ENCODE results near the gene CDK12.

CDK12 gene

GRCh38 chr17:39569126-39569525 lies 107.8 kb downstream of the CDK12 start:
- no peak for TF ChIP-seq CTCF (conservative IDR thresholded peaks at IDR 0.05; ENCODE audit: control insufficient read depth, insufficient read depth, low read depth, low read length)
- DNase-seq (ENCODE audit: low read depth) = no peak

GRCh38 chr17:39572121-39572520 lies 110.8 kb downstream of the CDK12 start:
- TF ChIP-seq CTCF (conservative IDR thresholded peaks at IDR 0.05; ENCODE audit: control insufficient read depth, insufficient read depth, low read depth, low read length) = no peak
- DNase-seq (ENCODE audit: low read depth) = no peak
- no peak overlapping the region for H3K4me3 ChIP-seq (ENCODE audit: control insufficient read depth, low read depth, low read length)

More at GRCh38 chr17:39569126-39569525, 107.8 kb downstream of the CDK12 start:
- H3K4me3 ChIP-seq (ENCODE audit: control insufficient read depth, low read depth, low read length) = no peak overlapping the region

- DNase-seq (ENCODE audit: low read depth) = peak; percentile 60
These were observed 112.4 kb downstream of the CDK12 start for GRCh38 chr17:39573447-39574298.

GRCh38 chr17:39576187-39576586 lies 114.9 kb downstream of the CDK12 start:
- TF ChIP-seq CTCF (conservative IDR thresholded peaks at IDR 0.05; ENCODE audit: control insufficient read depth, insufficient read depth, low read depth, low read length) = peak; percentile 28
- no peak for DNase-seq (ENCODE audit: low read depth)
- H3K4me3 ChIP-seq (ENCODE audit: control insufficient read depth, low read depth, low read length) = no peak overlapping the region

More at GRCh38 chr17:39573447-39574298, 112.4 kb downstream of the CDK12 start:
- TF ChIP-seq CTCF (conservative IDR thresholded peaks at IDR 0.05; ENCODE audit: control insufficient read depth, insufficient read depth, low read depth, low read length) = no peak
- H3K4me3 ChIP-seq (ENCODE audit: control insufficient read depth, low read depth, low read length) = peak overlapping the region; percentile 56

GRCh38 chr17:39578272-39578671 lies 117.0 kb downstream of the CDK12 start:
- no peak for TF ChIP-seq CTCF (conservative IDR thresholded peaks at IDR 0.05; ENCODE audit: control insufficient read depth, insufficient read depth, low read depth, low read length)
- no peak overlapping the region for H3K4me3 ChIP-seq (ENCODE audit: control insufficient read depth, low read depth, low read length)
- no peak for DNase-seq (ENCODE audit: low read depth)

GRCh38 chr17:39579318-39580081 lies 118.2 kb downstream of the CDK12 start:
- no peak for DNase-seq (ENCODE audit: low read depth)
- H3K4me3 ChIP-seq (ENCODE audit: control insufficient read depth, low read depth, low read length) = no peak overlapping the region
- TF ChIP-seq CTCF (conservative IDR thresholded peaks at IDR 0.05; ENCODE audit: control insufficient read depth, insufficient read depth, low read depth, low read length) = no peak
